HL-60/S4 treated with phorbol 12-myristate 13-acetate at 8.2 ng/mL for 4 days and 3 days (cell line): ENCODE results near the gene HGFAC.

ENCODE experiments used
- in situ Hi-C: fragments of 300-500 bp; cut with MboI; formaldehyde crosslinking; loops from 2 replicates; pipeline ENCODE4 v1.15.0; 2022; ENCODE audit warnings: low sequenced_read_pairs

HGFAC gene

DNA sequence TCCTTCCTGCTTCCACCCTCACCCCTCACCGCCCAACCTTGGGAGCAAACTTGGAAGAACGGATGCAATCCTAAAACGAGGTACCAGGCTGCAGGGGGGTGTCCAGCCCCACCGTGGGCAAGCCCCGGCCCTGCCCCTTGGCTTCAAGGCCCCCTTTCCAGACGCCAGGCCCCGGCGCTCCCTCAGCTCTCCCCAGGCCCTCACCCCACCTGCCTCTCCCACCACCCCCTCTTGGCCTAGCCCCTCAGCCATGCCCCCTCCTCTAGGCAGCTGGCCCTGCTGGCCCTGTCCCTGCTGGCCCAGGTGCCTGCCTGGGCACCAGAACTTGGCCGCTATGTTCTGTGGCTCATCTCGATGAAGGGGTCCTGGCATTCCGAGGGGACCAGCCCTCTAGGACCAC, 56.6 kb downstream of the HGFAC start:
- in situ Hi-C loops, result no loop called here
